A549 (cell line): Measurements from ENCODE around the gene SMYD1. TPM values are rescaled to one million over a fixed set of nuclear protein-coding genes. Genes with fewer than 3 reads are reported as not detected.

Source experiments
- ATAC-seq, 2 experiments: fragments of 200-7000 bp in 1 of 2; fragments of >200 bp in 1 of 2; cut with Nextera tagmentation in 1 of 2; cut with Tn5 transposase in 1 of 2; 3 replicates each; pipeline versions ENCODE4 v1.8.0 to v1.9.1; 2018 to 2020; ENCODE audit warnings: mild to moderate bottlenecking in 1 of 2, moderate library complexity in 1 of 2
- CTCF ChIA-PET: fragments of 300-600 bp; sonication (Branson Sonifier 250); formaldehyde crosslinking; extraction: SDS; loops from one replicate; lab custom pipeline; 2021; ENCODE audit warnings: antibody characterized with exemption, inconsistent platforms; lab: Yijun Ruan, JAX
- POLR2A ChIA-PET: fragments of 350-600 bp; formaldehyde crosslinking; extraction: SDS; loops from one replicate; lab custom pipeline; 2021; ENCODE audit warnings: antibody characterized with exemption, inconsistent platforms; lab: Yijun Ruan, JAX
- DNase-seq, 2 experiments: peaks; one replicate each; pipeline versions ENCODE4 v3.0.0 to v3.0.0-alpha.2; 2011 to 2016; ENCODE audit warnings: low read depth in 1 of 2, low spot score in 1 of 2
- FAIRE-seq: peaks from 2 replicates; lab custom pipeline; 2011; peaks lifted over from hg19 to GRCh38; lab: Jason Lieb, UNC
- H3K27ac ChIP-seq, 2 experiments: fragments of >200 bp; sonication (Bioruptor Twin); formaldehyde crosslinking; 3 replicates each; pipeline ENCODE4 v1.5.1; 2016 to 2017
- H3K4me1 ChIP-seq: fragments of >200 bp; sonication (Bioruptor Twin); formaldehyde crosslinking; 3 replicates; pipeline ENCODE4 v1.6.1; 2016
- H3K4me2 ChIP-seq: fragments of >200 bp; sonication (Bioruptor Twin); formaldehyde crosslinking; 3 replicates; pipeline ENCODE4 v1.6.1; 2016
- H3K4me3 ChIP-seq: fragments of >200 bp; sonication (Bioruptor Twin); formaldehyde crosslinking; 3 replicates; pipeline ENCODE4 v1.5.1; 2016
- H3K9me3 ChIP-seq: fragments of >200 bp; sonication (Bioruptor Twin); formaldehyde crosslinking; 3 replicates; pipeline ENCODE4 v1.6.1; 2016
- ESRRA ChIP-seq: fragments of 150-350 bp; IDR thresholded peaks from 2 replicates; pipeline ENCODE4 v1.6.1; 2014; ENCODE audit warnings: mild to moderate bottlenecking, low read length, borderline replicate concordance
- FOSB ChIP-seq: fragments of 250-450 bp; sonication (Bioruptor Pico); IDR thresholded peaks from 2 replicates; pipeline ENCODE4 v1.5.0; 2020; ENCODE audit warnings: mild to moderate bottlenecking, moderate library complexity
- GATA3 ChIP-seq: IDR thresholded peaks from 2 replicates; pipeline ENCODE4 v1.6.1; 2012; ENCODE audit warnings: borderline replicate concordance
- HOXA7 ChIP-seq: fragments of 250-450 bp; sonication (Bioruptor Pico); IDR thresholded peaks from 2 replicates; pipeline ENCODE4 v1.5.0; 2020; ENCODE audit warnings: mild to moderate bottlenecking, moderate library complexity
- HOXB13 ChIP-seq: fragments of 250-450 bp; sonication (Bioruptor Pico); IDR thresholded peaks from 2 replicates; pipeline ENCODE4 v1.5.0; 2020; ENCODE audit warnings: low read depth, mild to moderate bottlenecking, moderate library complexity
- KDM5A ChIP-seq: fragments of 200-600 bp; sonication (generic); IDR thresholded peaks from 2 replicates; pipeline ENCODE4 v1.6.1; 2016; ENCODE audit warnings: antibody characterized with exemption, mild to moderate bottlenecking
- MAFK ChIP-seq: fragments of 450-650 bp; IDR thresholded peaks from 2 replicates; pipeline ENCODE4 v1.6.1; 2014; ENCODE audit not compliant: partially characterized antibody
- MAZ ChIP-seq: fragments of 150-350 bp; IDR thresholded peaks from 2 replicates; pipeline ENCODE4 v1.6.1; 2014; ENCODE audit warnings: antibody characterized with exemption, low read depth, low read length, borderline replicate concordance
- NPAS2 ChIP-seq: fragments of 250-450 bp; sonication (Bioruptor Pico); IDR thresholded peaks from 2 replicates; pipeline ENCODE4 v1.8.0; 2022; ENCODE audit warnings: mild to moderate bottlenecking, moderate library complexity, borderline replicate concordance
- POLR2AphosphoS2 ChIP-seq: conservative IDR thresholded peaks from 2 replicates; pipeline ENCODE4 v1.6.1; 2012; ENCODE audit warnings: low read length, improper control_type of control experiment, inconsistent platforms
- RARB ChIP-seq: fragments of 250-450 bp; sonication (Bioruptor Pico); IDR thresholded peaks from 2 replicates; pipeline ENCODE4 v1.8.0; 2021; ENCODE audit warnings: mild to moderate bottlenecking, moderate library complexity
- RNF2 ChIP-seq: fragments of 200-600 bp; sonication (generic); IDR thresholded peaks from 2 replicates; pipeline ENCODE4 v1.6.1; 2016; ENCODE audit warnings: low read depth, mild to moderate bottlenecking, antibody characterized with exemption, moderate library complexity, borderline replicate concordance
- SMC3 ChIP-seq: fragments of >200 bp; sonication (Bioruptor Twin); formaldehyde crosslinking; IDR thresholded peaks from 3 replicates; pipeline ENCODE4 v1.6.1; 2018; ENCODE audit warnings: inconsistent platforms
- ZSCAN20 ChIP-seq: fragments of 250-450 bp; sonication (Bioruptor Pico); IDR thresholded peaks from 2 replicates; pipeline ENCODE4 v1.8.0; 2022; ENCODE audit warnings: mild to moderate bottlenecking, moderate library complexity
- WGBS: methylation state at CpG from one replicate; pipeline ENCODE4 v1.1.6; 2017; ENCODE audit errors: missing lambda C conversion rate; 5-methylcytosine and 5-hydroxymethylcytosine counted together
- polyA plus RNA-seq, 4 experiments: library from polyadenylated mRNA; depleted of rRNA in 3 of 4; stranded (reverse); fragments of >200 nt; fragmentation: RNase III in 1 of 4; extraction: RNeasy Plus Mini Kit Qiagen cat#74134 plus additional on column Dnase treatment in 1 of 4; gene quantifications; 2 replicates in 3 of 4; 3 replicates in 1 of 4; pipeline ENCODE4 v1.2.3, GENCODE V29; 2011 to 2017
- TF ChIP-seq, protein P1 (sequence below): fragments of >200 bp; sonication (Bioruptor Twin); formaldehyde crosslinking; IDR thresholded peaks from 3 replicates; pipeline ENCODE4 v1.6.1; 2016
- TF ChIP-seq, protein P2 (sequence below): fragments of >200 bp; sonication (Bioruptor Twin); formaldehyde crosslinking; IDR thresholded peaks from 3 replicates; pipeline ENCODE4 v1.5.1; 2016
- TF ChIP-seq, protein P3 (sequence below): IDR thresholded peaks from 2 replicates; pipeline ENCODE4 v1.6.1; 2012
- TF ChIP-seq, protein P4 (sequence below): fragments of 250-450 bp; sonication (Bioruptor Pico); IDR thresholded peaks from 2 replicates; pipeline ENCODE4 v1.5.0; 2020; ENCODE audit warnings: low read depth, mild to moderate bottlenecking, moderate library complexity
- TF ChIP-seq, protein P5 (sequence below): fragments of 200-600 bp; sonication (generic); IDR thresholded peaks from 2 replicates; pipeline ENCODE4 v1.6.1; 2016; ENCODE audit warnings: antibody characterized with exemption, mild to moderate bottlenecking, moderate library complexity

The SMYD1 gene
- polyA plus RNA-seq, 2 of the 4 experiments (the other 2 are of a cell fraction), result not detected

DNA sequence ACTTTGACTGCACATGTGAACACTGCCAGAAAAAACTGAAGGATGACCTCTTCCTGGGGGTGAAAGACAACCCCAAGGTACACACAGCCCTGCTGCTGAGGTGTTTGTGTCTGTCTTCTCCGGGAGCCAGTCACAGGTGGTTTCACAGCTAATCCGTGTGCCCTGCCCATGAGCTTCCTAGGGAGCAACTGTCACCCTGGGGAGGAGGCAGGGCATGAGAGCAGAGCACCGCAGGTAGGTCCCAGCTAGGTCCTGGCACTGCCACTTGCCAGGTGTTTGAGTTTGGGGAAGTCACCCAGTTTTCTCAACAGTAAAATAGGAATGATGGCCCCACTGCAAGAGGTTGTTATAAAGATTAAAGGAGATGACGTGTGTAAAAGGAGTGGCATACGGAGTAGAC is 29.1 kb downstream of the SMYD1 start (continued):
- TF ChIP-seq, protein P1, sequence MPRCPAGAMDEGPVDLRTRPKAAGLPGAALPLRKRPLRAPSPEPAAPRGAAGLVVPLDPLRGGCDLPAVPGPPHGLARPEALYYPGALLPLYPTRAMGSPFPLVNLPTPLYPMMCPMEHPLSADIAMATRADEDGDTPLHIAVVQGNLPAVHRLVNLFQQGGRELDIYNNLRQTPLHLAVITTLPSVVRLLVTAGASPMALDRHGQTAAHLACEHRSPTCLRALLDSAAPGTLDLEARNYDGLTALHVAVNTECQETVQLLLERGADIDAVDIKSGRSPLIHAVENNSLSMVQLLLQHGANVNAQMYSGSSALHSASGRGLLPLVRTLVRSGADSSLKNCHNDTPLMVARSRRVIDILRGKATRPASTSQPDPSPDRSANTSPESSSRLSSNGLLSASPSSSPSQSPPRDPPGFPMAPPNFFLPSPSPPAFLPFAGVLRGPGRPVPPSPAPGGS, result no peak

DNA sequence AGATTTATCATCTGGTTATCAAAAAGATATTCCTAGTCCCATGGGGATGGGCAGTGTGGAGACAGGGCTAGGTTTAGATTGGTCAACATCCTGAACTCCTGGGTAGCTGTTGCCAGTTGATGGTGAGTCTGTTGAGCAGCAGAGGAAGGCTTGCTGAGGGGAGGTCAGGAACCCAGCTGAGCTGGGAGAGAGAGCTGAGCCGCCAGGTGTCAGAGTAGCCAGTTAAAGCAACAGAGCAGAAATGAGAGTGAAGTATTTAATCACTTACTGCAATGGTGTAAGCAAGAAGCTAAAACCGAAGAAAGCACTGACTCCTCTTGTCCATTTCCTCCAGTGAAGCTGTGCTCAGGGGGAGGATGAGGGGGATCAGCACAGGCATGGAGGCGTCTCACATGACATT is 29.6 kb downstream of the SMYD1 start:
- ATAC-seq (no peak), FAIRE-seq (no peak), DNase-seq (no peak)
- Histone ChIP-seq H3K27ac (no peak overlapping the region), H3K4me2 (no peak overlapping the region), H3K4me3 (no peak overlapping the region), H3K9me3 (no peaks in the 10 kb centered on the region), H3K4me1 (no peaks in the 10 kb centered on the region)
- TF ChIP-seq POLR2AphosphoS2, result no peak
- TF ChIP-seq, protein P2, sequence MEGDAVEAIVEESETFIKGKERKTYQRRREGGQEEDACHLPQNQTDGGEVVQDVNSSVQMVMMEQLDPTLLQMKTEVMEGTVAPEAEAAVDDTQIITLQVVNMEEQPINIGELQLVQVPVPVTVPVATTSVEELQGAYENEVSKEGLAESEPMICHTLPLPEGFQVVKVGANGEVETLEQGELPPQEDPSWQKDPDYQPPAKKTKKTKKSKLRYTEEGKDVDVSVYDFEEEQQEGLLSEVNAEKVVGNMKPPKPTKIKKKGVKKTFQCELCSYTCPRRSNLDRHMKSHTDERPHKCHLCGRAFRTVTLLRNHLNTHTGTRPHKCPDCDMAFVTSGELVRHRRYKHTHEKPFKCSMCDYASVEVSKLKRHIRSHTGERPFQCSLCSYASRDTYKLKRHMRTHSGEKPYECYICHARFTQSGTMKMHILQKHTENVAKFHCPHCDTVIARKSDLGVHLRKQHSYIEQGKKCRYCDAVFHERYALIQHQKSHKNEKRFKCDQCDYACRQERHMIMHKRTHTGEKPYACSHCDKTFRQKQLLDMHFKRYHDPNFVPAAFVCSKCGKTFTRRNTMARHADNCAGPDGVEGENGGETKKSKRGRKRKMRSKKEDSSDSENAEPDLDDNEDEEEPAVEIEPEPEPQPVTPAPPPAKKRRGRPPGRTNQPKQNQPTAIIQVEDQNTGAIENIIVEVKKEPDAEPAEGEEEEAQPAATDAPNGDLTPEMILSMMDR, result no peak
- TF ChIP-seq MAZ, result no peak
- TF ChIP-seq, protein P3, sequence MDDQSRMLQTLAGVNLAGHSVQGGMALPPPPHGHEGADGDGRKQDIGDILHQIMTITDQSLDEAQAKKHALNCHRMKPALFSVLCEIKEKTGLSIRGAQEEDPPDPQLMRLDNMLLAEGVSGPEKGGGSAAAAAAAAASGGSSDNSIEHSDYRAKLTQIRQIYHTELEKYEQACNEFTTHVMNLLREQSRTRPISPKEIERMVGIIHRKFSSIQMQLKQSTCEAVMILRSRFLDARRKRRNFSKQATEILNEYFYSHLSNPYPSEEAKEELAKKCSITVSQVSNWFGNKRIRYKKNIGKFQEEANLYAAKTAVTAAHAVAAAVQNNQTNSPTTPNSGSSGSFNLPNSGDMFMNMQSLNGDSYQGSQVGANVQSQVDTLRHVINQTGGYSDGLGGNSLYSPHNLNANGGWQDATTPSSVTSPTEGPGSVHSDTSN, result no peak
- TF ChIP-seq GATA3, result no peak
- no peak for TF ChIP-seq SMC3
- TF ChIP-seq RARB (CRISPR knock-in tag), result no peak
- TF ChIP-seq RNF2, result no peak
- no peak for TF ChIP-seq KDM5A
- no peak for TF ChIP-seq ESRRA
- TF ChIP-seq, protein P4, sequence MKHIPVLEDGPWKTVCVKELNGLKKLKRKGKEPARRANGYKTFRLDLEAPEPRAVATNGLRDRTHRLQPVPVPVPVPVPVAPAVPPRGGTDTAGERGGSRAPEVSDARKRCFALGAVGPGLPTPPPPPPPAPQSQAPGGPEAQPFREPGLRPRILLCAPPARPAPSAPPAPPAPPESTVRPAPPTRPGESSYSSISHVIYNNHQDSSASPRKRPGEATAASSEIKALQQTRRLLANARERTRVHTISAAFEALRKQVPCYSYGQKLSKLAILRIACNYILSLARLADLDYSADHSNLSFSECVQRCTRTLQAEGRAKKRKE (CRISPR knock-in tag), result no peak
- 15% methylated on average over 3 of the region's 3 CpGs for WGBS
- POLR2A ChIA-PET, result no interaction called here
- CTCF ChIA-PET, result interaction anchor here (1.7 to 1.9 kb wide), 2 partner anchors 37 to 65 kb away, joined by 3 to 6 read pairs; no protein-coding TSS in a partner anchor

DNA sequence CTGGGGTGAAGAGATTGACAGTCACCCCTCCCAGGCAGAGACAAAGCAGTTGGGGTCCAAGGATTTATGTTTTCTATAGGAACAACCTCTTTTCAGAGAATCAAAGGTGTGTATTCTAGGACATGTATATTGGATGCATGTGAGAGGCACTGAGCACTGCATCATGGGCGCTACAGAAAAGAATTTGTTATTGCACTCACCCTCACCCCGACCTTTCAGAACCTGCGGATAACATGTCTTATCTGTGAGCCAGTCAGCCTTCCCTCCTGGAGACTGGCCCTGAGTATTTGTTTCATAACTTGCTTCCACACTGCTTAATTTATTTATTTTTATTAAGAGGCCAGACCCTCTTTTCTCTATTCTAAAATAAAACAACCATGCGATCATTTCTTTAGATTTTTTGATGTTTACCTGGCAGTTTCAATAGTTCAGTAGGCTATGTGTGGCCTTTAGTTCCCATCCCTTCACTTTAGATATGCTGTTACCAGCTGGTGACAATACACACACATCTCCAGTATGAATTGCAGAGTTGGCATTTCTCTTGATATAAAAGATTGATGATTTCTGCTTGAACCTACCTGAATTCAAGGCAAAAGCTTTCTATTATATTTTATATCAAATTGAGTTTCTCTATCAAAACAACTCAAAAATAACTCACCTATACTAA is 30.4 kb downstream of the SMYD1 start:
- TF ChIP-seq MAFK, result peak; percentile 53
- TF ChIP-seq RNF2, result no peak
- Histone ChIP-seq H3K9me3 (no peaks in the 10 kb centered on the region), H3K4me3 (no peak overlapping the region), H3K27ac (no peak overlapping the region), H3K4me1 (no peaks in the 10 kb centered on the region), H3K4me2 (no peak overlapping the region)
- POLR2A ChIA-PET, result no interaction called here
- CTCF ChIA-PET, result interaction anchor here (1.8 kb wide), 1 partner anchor 38 kb away, joined by 8 read pairs; no protein-coding TSS in a partner anchor
- DNase-seq (no peak), FAIRE-seq (no peak), ATAC-seq (no peak)
- 45% methylated on average over 4 of the region's 4 CpGs for WGBS

DNA sequence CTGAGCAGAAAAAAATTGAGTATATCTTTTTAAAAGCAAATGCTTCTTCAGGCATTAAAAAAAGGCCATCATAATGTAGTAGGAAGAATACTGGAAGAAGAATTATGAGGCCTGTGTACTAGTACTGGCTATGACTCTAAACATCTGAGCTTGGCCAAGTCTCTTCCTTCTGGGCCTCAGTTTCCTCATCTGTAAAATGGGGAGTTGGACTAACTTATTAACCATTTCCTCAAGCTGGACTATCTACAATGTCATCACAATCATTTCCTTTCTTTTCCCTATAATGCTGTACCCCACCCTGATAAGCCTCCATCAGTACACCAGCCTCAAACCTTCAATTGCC is 30.9 kb downstream of the SMYD1 start:
- no peak for FAIRE-seq

More for the DNA sequence above, 30.9 kb downstream of the SMYD1 start:
- no peak for TF ChIP-seq HOXB13
- no peak for TF ChIP-seq FOSB (CRISPR knock-in tag)
- TF ChIP-seq ZSCAN20 (CRISPR knock-in tag), result no peak
- no peak for TF ChIP-seq HOXA7 (CRISPR knock-in tag)
- TF ChIP-seq, protein P5, sequence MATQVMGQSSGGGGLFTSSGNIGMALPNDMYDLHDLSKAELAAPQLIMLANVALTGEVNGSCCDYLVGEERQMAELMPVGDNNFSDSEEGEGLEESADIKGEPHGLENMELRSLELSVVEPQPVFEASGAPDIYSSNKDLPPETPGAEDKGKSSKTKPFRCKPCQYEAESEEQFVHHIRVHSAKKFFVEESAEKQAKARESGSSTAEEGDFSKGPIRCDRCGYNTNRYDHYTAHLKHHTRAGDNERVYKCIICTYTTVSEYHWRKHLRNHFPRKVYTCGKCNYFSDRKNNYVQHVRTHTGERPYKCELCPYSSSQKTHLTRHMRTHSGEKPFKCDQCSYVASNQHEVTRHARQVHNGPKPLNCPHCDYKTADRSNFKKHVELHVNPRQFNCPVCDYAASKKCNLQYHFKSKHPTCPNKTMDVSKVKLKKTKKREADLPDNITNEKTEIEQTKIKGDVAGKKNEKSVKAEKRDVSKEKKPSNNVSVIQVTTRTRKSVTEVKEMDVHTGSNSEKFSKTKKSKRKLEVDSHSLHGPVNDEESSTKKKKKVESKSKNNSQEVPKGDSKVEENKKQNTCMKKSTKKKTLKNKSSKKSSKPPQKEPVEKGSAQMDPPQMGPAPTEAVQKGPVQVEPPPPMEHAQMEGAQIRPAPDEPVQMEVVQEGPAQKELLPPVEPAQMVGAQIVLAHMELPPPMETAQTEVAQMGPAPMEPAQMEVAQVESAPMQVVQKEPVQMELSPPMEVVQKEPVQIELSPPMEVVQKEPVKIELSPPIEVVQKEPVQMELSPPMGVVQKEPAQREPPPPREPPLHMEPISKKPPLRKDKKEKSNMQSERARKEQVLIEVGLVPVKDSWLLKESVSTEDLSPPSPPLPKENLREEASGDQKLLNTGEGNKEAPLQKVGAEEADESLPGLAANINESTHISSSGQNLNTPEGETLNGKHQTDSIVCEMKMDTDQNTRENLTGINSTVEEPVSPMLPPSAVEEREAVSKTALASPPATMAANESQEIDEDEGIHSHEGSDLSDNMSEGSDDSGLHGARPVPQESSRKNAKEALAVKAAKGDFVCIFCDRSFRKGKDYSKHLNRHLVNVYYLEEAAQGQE, result no peak
- TF ChIP-seq NPAS2 (CRISPR knock-in tag), result no peak
- ATAC-seq, result no peak
- Histone ChIP-seq H3K27ac (no peak overlapping the region), H3K4me3 (no peak overlapping the region), H3K4me1 (no peaks in the 10 kb centered on the region), H3K9me3 (no peaks in the 10 kb centered on the region), H3K4me2 (no peak overlapping the region)
- POLR2A ChIA-PET, result no interaction called here
- no peak for DNase-seq
- CTCF ChIA-PET, result interaction anchor here (0.8 to 1.8 kb wide), 2 partner anchors 38 to 62 kb away, joined by 3 to 8 read pairs; no protein-coding TSS in a partner anchor
